ENCODE data around the gene AGBL4.

GRCh38 chr1:48917901-48918603 lies 1105.7 kb downstream of the AGBL4 start:
- TF ChIP-seq, protein P1, sequence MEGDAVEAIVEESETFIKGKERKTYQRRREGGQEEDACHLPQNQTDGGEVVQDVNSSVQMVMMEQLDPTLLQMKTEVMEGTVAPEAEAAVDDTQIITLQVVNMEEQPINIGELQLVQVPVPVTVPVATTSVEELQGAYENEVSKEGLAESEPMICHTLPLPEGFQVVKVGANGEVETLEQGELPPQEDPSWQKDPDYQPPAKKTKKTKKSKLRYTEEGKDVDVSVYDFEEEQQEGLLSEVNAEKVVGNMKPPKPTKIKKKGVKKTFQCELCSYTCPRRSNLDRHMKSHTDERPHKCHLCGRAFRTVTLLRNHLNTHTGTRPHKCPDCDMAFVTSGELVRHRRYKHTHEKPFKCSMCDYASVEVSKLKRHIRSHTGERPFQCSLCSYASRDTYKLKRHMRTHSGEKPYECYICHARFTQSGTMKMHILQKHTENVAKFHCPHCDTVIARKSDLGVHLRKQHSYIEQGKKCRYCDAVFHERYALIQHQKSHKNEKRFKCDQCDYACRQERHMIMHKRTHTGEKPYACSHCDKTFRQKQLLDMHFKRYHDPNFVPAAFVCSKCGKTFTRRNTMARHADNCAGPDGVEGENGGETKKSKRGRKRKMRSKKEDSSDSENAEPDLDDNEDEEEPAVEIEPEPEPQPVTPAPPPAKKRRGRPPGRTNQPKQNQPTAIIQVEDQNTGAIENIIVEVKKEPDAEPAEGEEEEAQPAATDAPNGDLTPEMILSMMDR (IDR thresholded peaks at IDR 0.05 in 2 of 3, conservative IDR thresholded peaks at IDR 0.05 in 1 of 3; ENCODE audit: borderline replicate concordance in 1 of 3, insufficient read depth in 1 of 3, low read depth in 2 of 3, low read length in 2 of 3), result no peak
- TF ChIP-seq SP1 (IDR thresholded peaks at IDR 0.05; ENCODE audit: low read depth), result no peak
- no peak for TF ChIP-seq SIN3A (IDR thresholded peaks at IDR 0.05; ENCODE audit: low read depth)

Data from HCT116 (cell line).